HG02870 (cell line): Measurements from ENCODE around the gene CELF4.

Experiments used
- ATAC-seq: cut with Tn5 transposase; IDR thresholded peaks from one replicate; pipeline ENCODE4 v1.9.1; 2021; ENCODE audit warnings: mild to moderate bottlenecking, moderate library complexity; ENCODE audit not compliant: unreplicated experiment

The CELF4 gene

GRCh38 chr18:37497853-37498518 lies 67.6 kb downstream of the CELF4 start:
- ATAC-seq: no peak

- ATAC-seq: no peak
Measured at GRCh38 chr18:37496568-37496967, 69.0 kb downstream of the CELF4 start.

- no peak for ATAC-seq
Measured at GRCh38 chr18:37495354-37495753, 70.2 kb downstream of the CELF4 start.

- ATAC-seq: no peak
Measured at GRCh38 chr18:37494406-37494805, 71.2 kb downstream of the CELF4 start.

GRCh38 chr18:37493352-37493935 lies 72.2 kb downstream of the CELF4 start:
- no peak for ATAC-seq

- ATAC-seq: no peak
Measured at GRCh38 chr18:37492952-37493351, 72.6 kb downstream of the CELF4 start.

- no peak for ATAC-seq
Measured at GRCh38 chr18:37491526-37491925, 74.1 kb downstream of the CELF4 start.

GRCh38 chr18:37489998-37490397 lies 75.6 kb downstream of the CELF4 start:
- ATAC-seq: no peak

GRCh38 chr18:37489011-37489410 lies 76.6 kb downstream of the CELF4 start:
- ATAC-seq: no peak

- no peak for ATAC-seq
Measured at GRCh38 chr18:37487400-37487867, 78.2 kb downstream of the CELF4 start.

GRCh38 chr18:37486848-37487247 lies 78.8 kb downstream of the CELF4 start:
- no peak for ATAC-seq

GRCh38 chr18:37484983-37485834 lies 80.4 kb downstream of the CELF4 start:
- ATAC-seq: no peak

- no peak for ATAC-seq
Measured at GRCh38 chr18:37483984-37484819, 81.4 kb downstream of the CELF4 start.

- no peak for ATAC-seq
Measured at GRCh38 chr18:37483221-37483971, 82.2 kb downstream of the CELF4 start.

GRCh38 chr18:37482433-37482832 lies 83.2 kb downstream of the CELF4 start:
- no peak for ATAC-seq

GRCh38 chr18:37482002-37482401 lies 83.6 kb downstream of the CELF4 start:
- ATAC-seq: no peak

GRCh38 chr18:37481491-37481890 lies 84.1 kb downstream of the CELF4 start:
- no peak for ATAC-seq

- ATAC-seq: no peak
Measured at GRCh38 chr18:37481072-37481471, 84.5 kb downstream of the CELF4 start.

GRCh38 chr18:37476611-37477295 lies 88.8 kb downstream of the CELF4 start:
- no peak for ATAC-seq

- ATAC-seq: no peak
Measured at GRCh38 chr18:37476182-37476581, 89.4 kb downstream of the CELF4 start.
